IMR-90 (cell line): Measurements from ENCODE around the gene SIX2. TPM values are rescaled to one million over a fixed set of nuclear protein-coding genes. Genes with fewer than 3 reads are reported as not detected.

Experiments
- ATAC-seq: fragments of 200-7000 bp; cut with Tn5 transposase; 2 replicates; pipeline ENCODE4 v1.9.1; 2020; ENCODE audit warnings: low read depth, mild to moderate bottlenecking, moderate library complexity
- BruUV-seq: library from RNA; stranded (reverse); fragments of 400-500 nt; replicated peaks from 2 replicates; lab custom pipeline; 2021; lab: Mats Ljungman, UMichigan
- CTCF ChIA-PET: fragments of 300-600 bp; formaldehyde crosslinking; extraction: SDS; loops from one replicate; lab custom pipeline; 2021; ENCODE audit warnings: antibody characterized with exemption; lab: Yijun Ruan, JAX
- POLR2A ChIA-PET: fragments of 300-600 bp; sonication (Branson Sonifier 250); formaldehyde crosslinking; loops from one replicate; lab custom pipeline; 2022; ENCODE audit warnings: antibody characterized with exemption; ENCODE audit not compliant: unreplicated experiment; lab: Charles Lee
- DNase-seq: peaks from one replicate; pipeline ENCODE4 v3.0.0; 2013
- H2AFZ ChIP-seq: replicated peaks from 2 replicates; pipeline ENCODE3; 2013; ENCODE audit warnings: low read length, mild to moderate bottlenecking; ENCODE audit not compliant: poor library complexity
- H2AK5ac ChIP-seq: 2 replicates; pipeline ENCODE4 v1.6.1; 2013; ENCODE audit warnings: low read depth, low read length, inconsistent platforms
- H2AK9ac ChIP-seq: replicated peaks from 2 replicates; pipeline ENCODE3; 2013; ENCODE audit warnings: mild to moderate bottlenecking, low read depth, low read length, moderate library complexity; ENCODE audit not compliant: poor library complexity
- H2BK120ac ChIP-seq: 2 replicates; pipeline ENCODE4 v1.6.1; 2013; ENCODE audit warnings: low read depth, low read length, inconsistent platforms
- H2BK15ac ChIP-seq: 3 replicates; pipeline ENCODE4 v1.6.1; 2013; ENCODE audit warnings: low read depth, low read length, inconsistent platforms
- H2BK20ac ChIP-seq: 2 replicates; pipeline ENCODE4 v1.6.1; 2013; ENCODE audit warnings: low read depth, mild to moderate bottlenecking, inconsistent platforms, low read length, moderate library complexity
- H2BK5ac ChIP-seq: 2 replicates; pipeline ENCODE4 v1.6.1; 2013; ENCODE audit warnings: mild to moderate bottlenecking, low read depth, low read length, inconsistent platforms; ENCODE audit not compliant: poor library complexity, severe bottlenecking
- H3K14ac ChIP-seq: replicated peaks from 2 replicates; pipeline ENCODE4 v1.6.1; 2013; ENCODE audit warnings: low read depth, low read length, inconsistent platforms
- H3K18ac ChIP-seq: 2 replicates; pipeline ENCODE4 v1.6.1; 2013; ENCODE audit warnings: low read depth, low read length, control low read depth
- H3K23ac ChIP-seq: 2 replicates; pipeline ENCODE4 v1.6.1; 2013; ENCODE audit warnings: low read depth, low read length, inconsistent platforms
- H3K27ac ChIP-seq: 2 replicates; pipeline ENCODE4 v1.5.1; 2013; ENCODE audit warnings: mild to moderate bottlenecking, control low read depth, low read length; ENCODE audit not compliant: insufficient read depth
- H3K27me3 ChIP-seq: 2 replicates; pipeline ENCODE4 v1.6.1; 2013; ENCODE audit warnings: low read length; ENCODE audit not compliant: control insufficient read depth, insufficient read depth
- H3K36me3 ChIP-seq: 2 replicates; pipeline ENCODE4 v1.6.1; 2013; ENCODE audit warnings: low read length, mixed read lengths; ENCODE audit not compliant: control insufficient read depth, insufficient read depth
- H3K4ac ChIP-seq: 2 replicates; pipeline ENCODE4 v1.6.1; 2013; ENCODE audit warnings: low read depth, low read length, inconsistent platforms
- H3K4me1 ChIP-seq: 2 replicates; pipeline ENCODE4 v1.6.1; 2013; ENCODE audit warnings: low read length, mixed read lengths; ENCODE audit not compliant: control insufficient read depth, insufficient read depth
- H3K4me2 ChIP-seq: 2 replicates; pipeline ENCODE4 v1.6.1; 2013; ENCODE audit warnings: low read depth, mild to moderate bottlenecking, control low read depth, low read length, moderate library complexity
- H3K4me3 ChIP-seq: 2 replicates; pipeline ENCODE4 v1.5.1; 2013; ENCODE audit warnings: low read depth, mild to moderate bottlenecking, control low read depth, low read length, moderate library complexity; ENCODE audit not compliant: insufficient read depth
- H3K56ac ChIP-seq: 2 replicates; pipeline ENCODE4 v1.6.1; 2013; ENCODE audit warnings: low read length, inconsistent platforms; ENCODE audit not compliant: insufficient read depth; ENCODE audit errors: extremely low read depth
- H3K79me1 ChIP-seq, 2 experiments: 2 replicates each; pipeline ENCODE4 v1.6.1; 2013; ENCODE audit warnings: low read length in 2 of 2, inconsistent platforms in 1 of 2, low read depth in 1 of 2
- H3K9ac ChIP-seq: 2 replicates; pipeline ENCODE4 v1.6.1; 2013; ENCODE audit warnings: low read depth, low read length, control low read depth
- H3K9me1 ChIP-seq: 2 replicates; pipeline ENCODE4 v1.6.1; 2013; ENCODE audit warnings: low read length, inconsistent platforms; ENCODE audit not compliant: insufficient read depth
- H3K9me3 ChIP-seq: 2 replicates; pipeline ENCODE4 v1.6.1; 2013; ENCODE audit warnings: low read length; ENCODE audit not compliant: control insufficient read depth, insufficient read depth
- H4K20me1 ChIP-seq: 2 replicates; pipeline ENCODE4 v1.6.1; 2013; ENCODE audit warnings: low read length, inconsistent platforms; ENCODE audit not compliant: insufficient read depth
- H4K5ac ChIP-seq: 2 replicates; pipeline ENCODE4 v1.6.1; 2013; ENCODE audit warnings: mild to moderate bottlenecking, low read depth, low read length, control low read depth
- H4K8ac ChIP-seq, 2 experiments: 2 replicates each; pipeline ENCODE4 v1.6.1; 2013; ENCODE audit warnings: low read depth in 2 of 2, low read length in 2 of 2, control low read depth in 1 of 2, inconsistent platforms in 1 of 2
- H4K91ac ChIP-seq: 2 replicates; pipeline ENCODE4 v1.6.1; 2013; ENCODE audit warnings: low read depth, low read length, inconsistent platforms; ENCODE audit not compliant: insufficient read depth
- BHLHE40 ChIP-seq: fragments of 150-350 bp; IDR thresholded peaks from 2 replicates; pipeline ENCODE4 v1.6.1; 2016; ENCODE audit warnings: mild to moderate bottlenecking, low read depth, low read length
- CEBPB ChIP-seq: IDR thresholded peaks from 2 replicates; pipeline ENCODE4 v1.6.1; 2012; ENCODE audit warnings: low read depth, low read length, improper control_type of control experiment
- CHD1 ChIP-seq: IDR thresholded peaks from 2 replicates; pipeline ENCODE4 v1.6.1; 2012; ENCODE audit warnings: low read depth, low read length, improper control_type of control experiment
- CTCF ChIP-seq: conservative IDR thresholded peaks from 2 replicates; pipeline ENCODE4 v1.5.1; 2012; ENCODE audit warnings: mild to moderate bottlenecking, low read depth, low read length, improper control_type of control experiment
- ELK1 ChIP-seq: fragments of 150-350 bp; IDR thresholded peaks from 2 replicates; pipeline ENCODE4 v1.6.1; 2016; ENCODE audit warnings: low read depth, mild to moderate bottlenecking, low read length, moderate library complexity, borderline replicate concordance
- FOS ChIP-seq: fragments of 150-350 bp; IDR thresholded peaks from 2 replicates; pipeline ENCODE4 v1.6.1; 2016; ENCODE audit warnings: low read depth, low read length
- MAFK ChIP-seq: IDR thresholded peaks from 2 replicates; pipeline ENCODE4 v1.6.1; 2012; ENCODE audit warnings: low read depth, low read length, improper control_type of control experiment
- MAZ ChIP-seq: IDR thresholded peaks from 2 replicates; pipeline ENCODE4 v1.6.1; 2012; ENCODE audit warnings: low read depth, mild to moderate bottlenecking, low read length, improper control_type of control experiment, moderate library complexity, borderline replicate concordance
- MXI1 ChIP-seq: IDR thresholded peaks from 2 replicates; pipeline ENCODE4 v1.6.1; 2012; ENCODE audit warnings: low read depth, mild to moderate bottlenecking, low read length, moderate library complexity, borderline replicate concordance
- NFE2L2 ChIP-seq: fragments of 150-350 bp; IDR thresholded peaks from 2 replicates; pipeline ENCODE4 v1.6.1; 2016; ENCODE audit warnings: low read depth, mild to moderate bottlenecking, low read length
- POLR2A ChIP-seq: IDR thresholded peaks from 2 replicates; pipeline ENCODE4 v1.6.1; 2012; ENCODE audit warnings: mild to moderate bottlenecking, low read depth, low read length
- RAD21 ChIP-seq: IDR thresholded peaks from 2 replicates; pipeline ENCODE4 v1.6.1; 2012; ENCODE audit warnings: low read length, improper control_type of control experiment
- RCOR1 ChIP-seq: IDR thresholded peaks from 2 replicates; pipeline ENCODE4 v1.6.1; 2012; ENCODE audit warnings: mild to moderate bottlenecking, low read length, improper control_type of control experiment; ENCODE audit not compliant: insufficient replicate concordance
- RFX5 ChIP-seq: IDR thresholded peaks from 2 replicates; pipeline ENCODE4 v1.8.0; 2012; ENCODE audit warnings: low read depth, mild to moderate bottlenecking, low read length, moderate library complexity
- SMC3 ChIP-seq: fragments of 150-350 bp; IDR thresholded peaks from 2 replicates; pipeline ENCODE4 v1.6.1; 2016; ENCODE audit warnings: low read depth, mild to moderate bottlenecking, antibody characterized with exemption, low read length, moderate library complexity
- USF2 ChIP-seq: fragments of 150-350 bp; IDR thresholded peaks from 2 replicates; pipeline ENCODE4 v1.6.1; 2017; ENCODE audit warnings: mild to moderate bottlenecking, antibody characterized with exemption, low read length, low read depth
- WGBS, 2 experiments: methylation state at CpG; one replicate each; pipeline versions ENCODE4 v1.1.5 to v1.1.7; 2013; ENCODE audit warnings: missing lambda C conversion rate in 2 of 2; ENCODE audit not compliant: insufficient read length in 1 of 2; ENCODE audit errors: extremely low coverage in 2 of 2; 5-methylcytosine and 5-hydroxymethylcytosine counted together
- dilution Hi-C: fragments of 300-500 bp; cut with HindIII; formaldehyde crosslinking; loops from one replicate; pipeline ENCODE4 v1.14.3; 2018; ENCODE audit warnings: low sequenced_read_pairs; ENCODE audit not compliant: unreplicated experiment
- in situ Hi-C: fragments of 300-500 bp; cut with MboI; formaldehyde crosslinking; loops from 3 replicates; pipeline ENCODE4 v1.14.3; 2019; ENCODE audit warnings: low sequenced_read_pairs, inconsistent platforms, mixed read lengths
- intact Hi-C: fragments of 100-400 bp; cut with micrococcal nuclease; formaldehyde crosslinking; loops from 2 replicates; pipeline ENCODE4 v1.10.0; 2022
- polyA plus RNA-seq, 3 experiments: library from polyadenylated mRNA; depleted of rRNA; stranded (reverse); fragments of >200 nt; gene quantifications; 2 replicates each; pipeline ENCODE4 v1.2.3, GENCODE V29; 2012; ENCODE audit warnings: low replicate concordance in 1 of 3
- total RNA-seq: library from RNA; depleted of rRNA; stranded (reverse); fragments of >200 nt; gene quantifications from 2 replicates; pipeline ENCODE4 v1.2.3, GENCODE V29; 2012

The SIX2 gene
- total and polyA plus RNA-seq, 2 of the 4 experiments (the other 2 are of a cell fraction): not detected

GRCh38 chr2:45046786-45047185 is 37.5 kb upstream of the SIX2 start:
- Histone ChIP-seq H3K4me2 (no peak overlapping the region), H3K9me1 (no peaks in the 10 kb centered on the region), H3K36me3 (no peaks in the 10 kb centered on the region), H2BK5ac (no peak overlapping the region), H3K4ac (no peak overlapping the region), H3K14ac (no peak overlapping the region), H2AK5ac (no peak overlapping the region), H3K9me3 (no peaks in the 10 kb centered on the region), H2AK9ac (no peak overlapping the region), H2BK20ac (no peak overlapping the region), H4K8ac (no peak overlapping the region), H3K79me1 (no peaks in the 10 kb centered on the region), H4K91ac (no peak overlapping the region), H3K4me1 (no peaks in the 10 kb centered on the region), H3K27me3 (peaks cover 43% of the 10 kb centered on the region), H3K23ac (no peak overlapping the region), H4K5ac (no peak overlapping the region), H3K9ac (no peak overlapping the region), H2BK120ac (no peak overlapping the region), H4K20me1 (no peaks in the 10 kb centered on the region), H3K56ac (no peak overlapping the region), H3K4me3 (no peak overlapping the region), H2BK15ac (no peak overlapping the region), H3K27ac (no peak overlapping the region), H3K18ac (no peak overlapping the region), H2AFZ (no peak overlapping the region)
- WGBS, 2 experiments: no CpG with 5 or more reads among the region's 1 CpG
- ChIA-PET CTCF (no interaction called here), POLR2A (no interaction called here)
- intact Hi-C loops: loop anchor here (10.0 kb wide), 1 partner anchor 48 kb away; no protein-coding TSS in a partner anchor
- BruUV-seq: no TSS peak
- ATAC-seq: no peak
- no peak for DNase-seq
- in situ Hi-C loops: no loop called here
- TF ChIP-seq FOS (no peak), RAD21 (no peak), CHD1 (no peak), USF2 (no peak), NFE2L2 (no peak), CTCF (no peak), SMC3 (no peak), RCOR1 (no peak), ELK1 (no peak), RFX5 (no peak), POLR2A (no peak), MAFK (no peak), MXI1 (no peak), CEBPB (no peak), BHLHE40 (no peak), MAZ (no peak)
- dilution Hi-C loops: no loop called here
